ENCODE measurements around the gene PHF2.

The PHF2 gene

GRCh38 chr9:93699650-93700049, 123.3 kb downstream of the PHF2 start:
- TF ChIP-seq CTCF (conservative IDR thresholded peaks at IDR 0.05; ENCODE audit: low read depth, low read length), result no peak

GRCh38 chr9:93701494-93702218, 125.3 kb downstream of the PHF2 start:
- no peak overlapping the region for H2AFZ ChIP-seq (ENCODE audit: low read depth)
- no peaks in the 10 kb centered on the region for H4K20me1 ChIP-seq (ENCODE audit: insufficient read depth)
- H3K36me3 ChIP-seq (ENCODE audit: insufficient read depth), result no peaks in the 10 kb centered on the region
- TF ChIP-seq CTCF (conservative IDR thresholded peaks at IDR 0.05; ENCODE audit: low read depth, low read length), result no peak
- no peaks in the 10 kb centered on the region for H3K4me1 ChIP-seq (ENCODE audit: low read depth, poor library complexity, severe bottlenecking)
- no peak overlapping the region for H3K4me2 ChIP-seq
- H3K4me3 ChIP-seq (IDR thresholded peaks at IDR 0.05; ENCODE audit: insufficient read depth, low read depth, low read length), result no peak overlapping the region
- H3K79me2 ChIP-seq (ENCODE audit: insufficient read depth, low read depth), result no peaks in the 10 kb centered on the region
- H3K9ac ChIP-seq, result no peak overlapping the region
- no peak overlapping the region for H3K27ac ChIP-seq
- H3K27me3 ChIP-seq (ENCODE audit: insufficient read depth, low read depth), result no peaks in the 10 kb centered on the region

More at GRCh38 chr9:93699650-93700049, 123.3 kb downstream of the PHF2 start:
- Histone ChIP-seq H3K79me2 (ENCODE audit: insufficient read depth, low read depth) (no peaks in the 10 kb centered on the region), H3K9ac (no peak overlapping the region), H3K27ac (no peak overlapping the region), H4K20me1 (ENCODE audit: insufficient read depth) (no peaks in the 10 kb centered on the region), H3K4me2 (no peak overlapping the region), H2AFZ (ENCODE audit: low read depth) (no peak overlapping the region), H3K27me3 (ENCODE audit: insufficient read depth, low read depth) (no peaks in the 10 kb centered on the region), H3K4me3 (IDR thresholded peaks at IDR 0.05; ENCODE audit: insufficient read depth, low read depth, low read length) (no peak overlapping the region), H3K36me3 (ENCODE audit: insufficient read depth) (no peaks in the 10 kb centered on the region), H3K4me1 (ENCODE audit: low read depth, poor library complexity, severe bottlenecking) (no peaks in the 10 kb centered on the region)

- Histone ChIP-seq H3K27me3 (ENCODE audit: insufficient read depth, low read depth) (no peaks in the 10 kb centered on the region), H3K79me2 (ENCODE audit: insufficient read depth, low read depth) (no peaks in the 10 kb centered on the region), H3K9ac (no peak overlapping the region), H3K4me3 (IDR thresholded peaks at IDR 0.05; ENCODE audit: insufficient read depth, low read depth, low read length) (no peak overlapping the region), H3K27ac (no peak overlapping the region), H3K4me2 (no peak overlapping the region), H3K36me3 (ENCODE audit: insufficient read depth) (no peaks in the 10 kb centered on the region), H2AFZ (ENCODE audit: low read depth) (no peak overlapping the region), H3K4me1 (ENCODE audit: low read depth, poor library complexity, severe bottlenecking) (no peaks in the 10 kb centered on the region), H4K20me1 (ENCODE audit: insufficient read depth) (no peaks in the 10 kb centered on the region)
- no peak for TF ChIP-seq CTCF (conservative IDR thresholded peaks at IDR 0.05; ENCODE audit: low read depth, low read length)
These were observed 125.9 kb downstream of the PHF2 start for GRCh38 chr9:93702261-93702660.

- Histone ChIP-seq H3K27ac (no peak overlapping the region), H2AFZ (ENCODE audit: low read depth) (no peak overlapping the region), H3K4me2 (no peak overlapping the region), H3K27me3 (ENCODE audit: insufficient read depth, low read depth) (no peaks in the 10 kb centered on the region), H3K4me1 (ENCODE audit: low read depth, poor library complexity, severe bottlenecking) (no peaks in the 10 kb centered on the region), H3K79me2 (ENCODE audit: insufficient read depth, low read depth) (no peaks in the 10 kb centered on the region), H3K36me3 (ENCODE audit: insufficient read depth) (no peaks in the 10 kb centered on the region), H4K20me1 (ENCODE audit: insufficient read depth) (no peaks in the 10 kb centered on the region), H3K4me3 (IDR thresholded peaks at IDR 0.05; ENCODE audit: insufficient read depth, low read depth, low read length) (no peak overlapping the region), H3K9ac (no peak overlapping the region)
- no peak for TF ChIP-seq CTCF (conservative IDR thresholded peaks at IDR 0.05; ENCODE audit: low read depth, low read length)
These were observed 132.1 kb downstream of the PHF2 start for GRCh38 chr9:93708289-93708986.
